Esophagus mucosa (tissue), 1 donor: ENCODE results near the gene SLC10A4. TPM values are rescaled to one million over a fixed set of nuclear protein-coding genes. Genes with fewer than 3 reads are reported as not detected.
A peak's percentile ranks its signal among the peaks of the same experiment; 100 is the strongest.

Experiments used
- ATAC-seq: fragments of 200-7000 bp; cut with Tn5 transposase; one replicate; pipeline ENCODE4 v1.9.1; 2020
- total RNA-seq: library from RNA; stranded (reverse); gene quantifications from one replicate; pipeline ENCODE4 v1.2.4, GENCODE V29; 2023
- donor health status: DM: yes; HTN: yes; CAD: no.

SLC10A4 gene
- total RNA-seq, 1 donor from 2014 or later = not detected

GRCh38 chr4:48490012-48490679, 7.0 kb downstream of the SLC10A4 start, which contains the start of gene ZAR1:
TSS of gene ZAR1 (plus strand) at chr4:48490252. CDS start at chr4:48490292, 40 bp downstream.
- ATAC-seq = peak; percentile 48

DNA sequence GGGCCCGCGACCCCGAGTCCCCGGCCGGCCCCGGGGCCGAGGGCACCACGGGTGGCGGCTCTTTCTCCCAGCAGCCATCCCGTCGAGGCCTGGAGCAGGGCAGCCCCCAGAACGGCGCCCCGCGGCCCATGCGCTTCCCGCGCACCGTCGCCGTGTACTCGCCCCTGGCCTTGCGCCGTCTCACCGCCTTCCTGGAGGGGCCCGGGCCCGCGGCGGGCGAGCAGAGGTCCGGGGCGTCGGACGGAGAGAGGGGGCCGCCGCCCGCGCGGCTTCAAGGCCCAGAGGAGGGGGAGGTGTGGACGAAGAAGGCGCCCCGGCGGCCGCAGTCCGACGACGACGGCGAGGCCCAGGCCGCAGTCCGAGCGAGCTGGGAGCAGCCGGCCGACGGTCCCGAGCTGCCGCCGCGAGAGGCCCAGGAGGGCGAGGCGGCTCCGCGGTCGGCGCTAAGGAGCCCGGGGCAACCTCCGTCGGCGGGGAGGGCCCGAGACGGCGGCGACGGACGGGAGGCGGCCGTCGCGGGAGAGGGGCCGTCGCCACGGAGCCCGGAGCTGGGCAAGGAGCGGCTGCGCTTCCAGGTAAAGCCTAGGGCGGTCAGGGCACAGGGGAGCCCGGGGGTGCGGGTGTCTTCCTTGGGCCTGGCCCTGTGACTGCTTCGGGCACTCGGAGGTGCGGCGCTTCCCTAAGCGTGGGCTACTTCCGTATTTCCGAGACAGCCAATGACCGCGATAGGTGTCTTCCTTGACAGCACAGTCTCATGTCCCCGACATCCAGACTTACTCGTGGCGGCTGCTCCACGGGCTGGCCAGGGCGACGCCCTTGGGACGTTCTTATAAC, 7.8 kb downstream of the SLC10A4 start:
- ATAC-seq = peak; percentile 24

DNA sequence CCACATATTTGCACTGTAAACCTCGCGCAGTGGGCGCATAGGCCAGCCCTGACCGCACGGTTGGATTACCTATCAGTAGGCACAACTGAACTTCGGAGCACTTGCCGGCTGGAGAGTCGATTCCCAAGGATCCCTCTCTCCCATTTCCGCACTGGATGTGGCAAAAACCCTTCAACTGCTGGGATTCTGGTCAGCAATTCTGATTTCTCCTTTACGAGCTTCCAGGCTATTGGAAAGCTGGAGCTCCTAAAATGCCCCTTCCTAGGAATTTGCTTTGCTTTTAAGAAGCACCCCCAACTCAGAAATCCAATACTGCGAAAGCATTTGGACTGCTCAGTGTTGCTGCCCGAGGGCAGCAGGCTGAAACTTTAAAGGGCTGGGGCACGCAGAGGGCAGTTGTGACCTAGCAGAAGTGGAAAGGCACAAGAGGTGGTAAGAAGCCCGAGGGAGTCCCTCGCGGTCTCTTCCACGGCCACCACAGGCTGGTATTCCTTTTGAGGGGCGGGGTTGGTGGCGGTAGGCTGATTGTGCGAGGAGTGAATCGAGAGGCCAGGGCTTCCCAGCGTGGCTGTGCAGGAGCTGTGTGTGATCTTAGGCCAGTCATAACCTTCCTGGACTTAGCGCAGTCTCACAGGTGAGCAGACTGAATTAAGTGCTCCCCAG, 8.5 kb downstream of the SLC10A4 start:
- ATAC-seq = no peak

DNA sequence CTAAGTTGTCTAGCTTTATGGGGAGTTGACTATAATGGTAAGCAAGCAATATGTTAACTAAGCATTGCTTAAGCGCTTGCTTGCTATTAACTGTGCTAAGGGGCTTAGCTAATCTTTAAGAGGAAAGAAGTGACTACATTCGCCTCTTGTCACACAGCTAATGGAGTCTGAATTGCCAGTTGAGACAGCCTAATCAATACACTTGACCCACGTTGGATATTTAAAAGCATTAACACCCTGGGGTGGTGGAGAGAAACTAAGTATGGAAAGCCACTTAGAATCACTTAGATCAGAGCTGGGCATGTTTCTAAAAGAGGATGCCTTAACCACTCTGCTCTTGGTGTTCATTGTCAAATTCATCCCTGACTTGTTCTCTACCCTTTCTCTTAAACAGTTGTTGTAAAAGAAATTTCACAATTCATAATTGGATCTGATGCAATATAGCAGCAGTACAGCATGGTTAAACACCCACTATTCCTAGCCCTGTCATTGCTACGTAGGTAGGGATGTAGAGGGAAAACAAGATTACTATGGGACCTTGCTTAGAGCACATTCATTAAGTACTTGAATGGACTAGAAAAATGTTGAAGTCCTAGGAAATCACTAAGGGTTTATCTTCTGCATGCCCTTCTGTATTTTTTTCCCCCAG, 10.4 kb downstream of the SLC10A4 start:
- ATAC-seq = no peak

GRCh38 chr4:48495941-48496340, 12.8 kb downstream of the SLC10A4 start:
- no peak for ATAC-seq

DNA sequence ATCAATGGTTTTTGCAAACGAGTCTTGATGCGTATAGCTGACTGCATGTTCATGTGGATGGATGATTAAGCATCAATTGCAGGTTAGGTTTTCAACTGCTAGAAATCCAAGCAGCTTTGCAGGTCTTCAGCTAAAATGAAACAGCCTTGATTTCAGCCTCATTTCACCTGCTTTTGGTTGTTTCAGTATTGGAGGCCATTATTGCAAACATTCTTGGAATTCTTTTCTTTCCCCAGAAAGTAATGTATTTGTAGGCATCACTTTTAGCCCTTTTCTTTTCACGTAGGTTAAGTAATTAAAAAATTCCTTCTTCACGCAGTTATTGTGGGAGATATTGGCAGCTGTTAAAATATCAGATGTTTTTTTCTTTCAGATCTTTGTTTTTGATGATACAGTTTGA, 15.8 kb downstream of the SLC10A4 start:
- ATAC-seq = no peak

DNA sequence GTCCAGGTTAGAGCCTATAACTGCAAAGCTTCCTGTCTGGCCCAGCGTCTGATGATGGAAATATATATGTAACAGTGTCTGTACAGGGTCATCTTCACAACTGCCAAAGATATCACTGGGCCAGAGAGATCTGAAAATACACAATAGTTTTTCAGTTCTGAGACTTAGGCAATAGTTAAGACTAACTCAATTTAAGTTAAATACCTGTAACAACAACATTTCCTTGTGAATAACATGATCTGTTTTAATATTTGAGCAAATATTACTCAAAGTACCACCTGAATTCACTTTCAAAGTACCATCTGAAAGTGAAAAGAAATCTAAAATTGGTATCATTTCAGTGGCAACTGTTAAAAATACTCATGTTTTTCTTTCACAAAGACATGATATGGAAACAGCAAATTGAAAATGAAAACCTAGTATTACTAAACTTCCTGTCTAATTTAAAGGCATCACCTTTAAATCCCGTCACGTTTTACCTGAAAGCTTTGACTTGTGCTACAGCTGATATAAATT, 16.5 kb downstream of the SLC10A4 start:
- no peak for ATAC-seq

- no peak for ATAC-seq
These were observed 20.3 kb downstream of the SLC10A4 start for GRCh38 chr4:48503233-48504025.

DNA sequence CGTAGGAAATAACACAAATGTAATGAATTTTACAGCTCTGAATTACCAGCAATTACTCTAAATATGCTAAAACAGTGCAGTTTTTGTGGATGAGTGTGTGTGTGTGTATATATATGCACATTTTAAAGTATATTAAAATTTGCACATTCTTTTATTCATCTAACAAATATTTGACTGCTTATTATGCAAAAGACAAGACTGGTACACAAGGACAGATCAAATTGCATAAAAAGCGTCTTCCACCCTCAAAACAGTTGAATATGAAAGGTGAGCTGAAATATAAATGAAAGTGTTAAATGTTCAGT, 20.8 kb downstream of the SLC10A4 start:
- ATAC-seq = no peak

DNA sequence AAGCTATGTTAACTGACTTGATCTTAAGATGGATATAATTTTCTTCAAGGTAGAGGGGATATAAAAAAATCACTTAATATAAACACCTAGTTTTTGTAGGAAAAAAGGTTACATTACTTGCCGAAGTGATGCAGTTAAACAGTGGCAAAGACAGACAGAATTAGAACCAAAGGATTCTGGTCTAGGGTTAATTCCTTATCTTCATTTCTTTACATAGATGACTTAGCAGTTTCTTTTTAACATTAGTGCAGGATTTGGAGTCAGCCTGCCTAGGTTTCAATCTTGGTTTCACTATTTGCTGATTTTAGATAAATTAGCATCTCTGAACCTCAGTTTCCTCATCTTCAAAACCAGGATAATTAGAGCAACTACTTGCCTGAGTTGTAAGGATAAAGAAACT, 21.2 kb downstream of the SLC10A4 start:
- ATAC-seq = no peak

- ATAC-seq = no peak
These were observed 23.6 kb downstream of the SLC10A4 start for GRCh38 chr4:48506716-48507115.

GRCh38 chr4:48509543-48509942, 26.4 kb downstream of the SLC10A4 start:
- ATAC-seq = no peak

- no peak for ATAC-seq
These were observed 35.0 kb downstream of the SLC10A4 start for GRCh38 chr4:48518143-48518542.

GRCh38 chr4:48526406-48526805, 43.3 kb downstream of the SLC10A4 start:
- ATAC-seq = no peak

GRCh38 chr4:48538358-48538757, 55.2 kb downstream of the SLC10A4 start:
- ATAC-seq = no peak

Other genes with a start within 250 kb of the SLC10A4 start
- gene TEC, start 213.5 kb upstream of the SLC10A4 start, total RNA-seq = 6.3 TPM
- 79.1 TPM for gene SLAIN2, start 141.8 kb upstream of the SLC10A4 start, total RNA-seq
- not detected for gene ZAR1, start 6.9 kb downstream of the SLC10A4 start, total RNA-seq